Neural progenitor cell (in vitro differentiated cells): Measurements from ENCODE around the gene MYB.

ENCODE experiments used
- CTCF ChIP-seq: fragments of 200-600 bp; sonication (generic); IDR thresholded peaks from 2 replicates; pipeline ENCODE4 v1.5.1; 2017; ENCODE audit warnings: antibody characterized with exemption, mild to moderate bottlenecking
- EZH2phosphoT487 ChIP-seq: fragments of 200-600 bp; sonication (generic); IDR thresholded peaks from 2 replicates; pipeline ENCODE4 v1.6.1; 2017; ENCODE audit warnings: antibody characterized with exemption

- TF ChIP-seq CTCF: no peak
- no peak for TF ChIP-seq EZH2phosphoT487
These were observed 10.3 kb upstream of the MYB start for GRCh38 chr6:135170849-135171248.
